Endothelial cell of umbilical vein (primary cell): ENCODE results near the gene SNX25. TPM values are rescaled to one million over a fixed set of nuclear protein-coding genes. Genes with fewer than 3 reads are reported as not detected.

Experiments used
- BruUV-seq: library from RNA; stranded (reverse); fragments of 400-500 nt; replicated peaks from 2 replicates; lab custom pipeline; 2021; lab: Mats Ljungman, UMichigan
- CTCF ChIA-PET: fragments of 300-600, 350-600 bp; sonication (Branson Sonifier 250); formaldehyde crosslinking; loops from one replicate; lab custom pipeline; 2021; ENCODE audit warnings: antibody characterized with exemption, inconsistent platforms; lab: Charles Lee
- POLR2A ChIA-PET: fragments of 300-600, 350-600 bp; sonication (Branson Sonifier 250); formaldehyde crosslinking; loops from one replicate; lab custom pipeline; 2021; ENCODE audit warnings: antibody characterized with exemption, inconsistent platforms; lab: Charles Lee
- DNase-seq: peaks from one replicate; pipeline ENCODE4 v3.0.0-alpha.2; 2011; ENCODE audit warnings: low read depth, low spot score
- FAIRE-seq: peaks from 2 replicates; lab custom pipeline; 2011; peaks lifted over from hg19 to GRCh38; lab: Jason Lieb, UNC
- H2AFZ ChIP-seq: 2 replicates; pipeline ENCODE4 v1.6.0; 2012; ENCODE audit warnings: low read depth, low read length, control low read depth, inconsistent platforms
- H3K27ac ChIP-seq: 2 replicates; pipeline ENCODE4 v1.5.1; 2011; ENCODE audit warnings: low read depth, mild to moderate bottlenecking, control low read depth, low read length, moderate library complexity; ENCODE audit not compliant: insufficient read depth
- H3K27me3 ChIP-seq, 2 experiments: 2 replicates each; pipeline versions ENCODE4 v1.6.0 to v1.6.1; 2011; ENCODE audit warnings: low read length in 2 of 2, mixed read lengths in 1 of 2; ENCODE audit not compliant: control insufficient read depth in 2 of 2, insufficient read depth in 2 of 2
- H3K36me3 ChIP-seq, 2 experiments: 2 replicates in 1 of 2; 3 replicates in 1 of 2; pipeline ENCODE4 v1.5.1; 2011; ENCODE audit warnings: low read length in 2 of 2, mild to moderate bottlenecking in 1 of 2, moderate library complexity in 1 of 2; ENCODE audit not compliant: control insufficient read depth in 2 of 2, insufficient read depth in 2 of 2; ENCODE audit errors: extremely low read depth in 1 of 2
- H3K4me1 ChIP-seq: 3 replicates; pipeline ENCODE4 v1.5.1; 2011; ENCODE audit warnings: mild to moderate bottlenecking, low read length; ENCODE audit not compliant: control insufficient read depth, insufficient read depth; ENCODE audit errors: extremely low read depth
- H3K4me2 ChIP-seq: 2 replicates; pipeline ENCODE4 v1.6.1; 2011; ENCODE audit warnings: low read length, control low read depth, mixed read lengths; ENCODE audit not compliant: insufficient read depth
- H3K4me3 ChIP-seq, 3 experiments: fragments of 200-600 bp in 1 of 3; sonication (generic), shearing (Covaris generic) in 1 of 3; replicated peaks in 1 of 3; 2 replicates each; pipeline ENCODE4 v1.5.1; 2011 to 2016; ENCODE audit warnings: control low read depth in 3 of 3, low read length in 3 of 3, mild to moderate bottlenecking in 2 of 3, inconsistent platforms in 1 of 3, low read depth in 1 of 3, moderate library complexity in 1 of 3; ENCODE audit not compliant: insufficient read depth in 1 of 3
- H3K79me2 ChIP-seq: 2 replicates; pipeline ENCODE4 v1.6.0; 2012; ENCODE audit warnings: low read length, inconsistent platforms; ENCODE audit not compliant: control insufficient read depth, insufficient read depth
- H3K9ac ChIP-seq: replicated peaks from 2 replicates; pipeline ENCODE3; 2011; ENCODE audit warnings: low read length, control low read depth; ENCODE audit not compliant: insufficient read depth; ENCODE audit errors: extremely low read depth
- H3K9me1 ChIP-seq: replicated peaks from 3 replicates; pipeline ENCODE4 v1.6.0; 2011; ENCODE audit warnings: mild to moderate bottlenecking, low read length; ENCODE audit not compliant: control insufficient read depth, insufficient read depth; ENCODE audit errors: extremely low read depth
- H3K9me3 ChIP-seq: replicated peaks from 2 replicates; pipeline ENCODE4 v1.5.1; 2012; ENCODE audit warnings: low read length, inconsistent platforms; ENCODE audit not compliant: control insufficient read depth, insufficient read depth
- H4K20me1 ChIP-seq: replicated peaks from 2 replicates; pipeline ENCODE3; 2011; ENCODE audit warnings: mild to moderate bottlenecking, low read length; ENCODE audit not compliant: control insufficient read depth, insufficient read depth; ENCODE audit errors: extremely low read depth
- EZH2 ChIP-seq: IDR thresholded peaks from 2 replicates; pipeline ENCODE4 v1.6.1; 2012; ENCODE audit warnings: borderline replicate concordance, low read depth, mild to moderate bottlenecking, moderate library complexity, low read length, inconsistent platforms; ENCODE audit not compliant: severe bottlenecking
- GATA2 ChIP-seq: IDR thresholded peaks from 2 replicates; pipeline ENCODE4 v1.7.0; 2011; ENCODE audit warnings: low read depth, mild to moderate bottlenecking, moderate library complexity, mixed read lengths, low read length; ENCODE audit not compliant: insufficient read length, insufficient read depth
- JUN ChIP-seq: IDR thresholded peaks from 2 replicates; pipeline ENCODE4 v1.6.1; 2011; ENCODE audit warnings: borderline replicate concordance, low read depth; ENCODE audit not compliant: insufficient read length, insufficient read depth
- MYC ChIP-seq: IDR thresholded peaks from one replicate; pipeline ENCODE4 v1.6.1; 2011; ENCODE audit warnings: mild to moderate bottlenecking, low read depth, low read length
- POLR2A ChIP-seq: IDR thresholded peaks from 2 replicates; pipeline ENCODE4 v1.6.1; 2012; ENCODE audit warnings: low read depth, mild to moderate bottlenecking, control low read depth, low read length
- POLR2AphosphoS5 ChIP-seq: IDR thresholded peaks from 2 replicates; pipeline ENCODE4 v1.6.1; 2012; ENCODE audit warnings: low read depth, mild to moderate bottlenecking, control low read depth, low read length, moderate library complexity; ENCODE audit not compliant: insufficient read depth
- dilution Hi-C: fragments of 300-500 bp; cut with MboI; formaldehyde crosslinking; loops from one replicate; pipeline ENCODE4 v1.15.0; 2019; ENCODE audit warnings: low sequenced_read_pairs; ENCODE audit not compliant: extremely low pct_ligation_motif_present
- intact Hi-C: fragments of 100-400 bp; cut with micrococcal nuclease; formaldehyde crosslinking; loops from one replicate; pipeline ENCODE4 v1.10.0; 2022
- polyA plus RNA-seq, 4 experiments: library from polyadenylated mRNA; depleted of rRNA in 3 of 4; stranded (reverse) in 3 of 4; unstranded in 1 of 4; fragments of >200 nt; gene quantifications; 2 replicates each; pipeline versions ENCODE4 v1.2.1 to v1.2.3, GENCODE V29; 2011 to 2012; ENCODE audit warnings: missing spikeins in 1 of 4
- total RNA-seq: library from RNA; stranded (reverse); gene quantifications from 2 replicates; pipeline ENCODE4 v1.2.3, GENCODE V29; 2021
- TF ChIP-seq, protein P1 (sequence below), 2 donors: IDR thresholded peaks; 1 replicate in 1 of 2; 2 replicates in 1 of 2; pipeline ENCODE4 v1.5.1; 2011; ENCODE audit warnings: low read length in 2 of 2, mild to moderate bottlenecking in 2 of 2, moderate library complexity in 2 of 2, control low read depth in 1 of 2, inconsistent platforms in 1 of 2, low read depth in 1 of 2; ENCODE audit not compliant: insufficient read depth in 1 of 2; ENCODE audit errors: extremely low read depth in 1 of 2
- TF ChIP-seq, protein P2 (sequence below): IDR thresholded peaks from 2 replicates; pipeline ENCODE4 v1.6.1; 2011; ENCODE audit not compliant: insufficient read depth, insufficient read length

Gene SNX25
- total and polyA plus RNA-seq, 2 donors (not counting 3 experiments of a cell fraction or from before 2014, with no cell fraction given): 6.6 to 16.1 TPM

DNA sequence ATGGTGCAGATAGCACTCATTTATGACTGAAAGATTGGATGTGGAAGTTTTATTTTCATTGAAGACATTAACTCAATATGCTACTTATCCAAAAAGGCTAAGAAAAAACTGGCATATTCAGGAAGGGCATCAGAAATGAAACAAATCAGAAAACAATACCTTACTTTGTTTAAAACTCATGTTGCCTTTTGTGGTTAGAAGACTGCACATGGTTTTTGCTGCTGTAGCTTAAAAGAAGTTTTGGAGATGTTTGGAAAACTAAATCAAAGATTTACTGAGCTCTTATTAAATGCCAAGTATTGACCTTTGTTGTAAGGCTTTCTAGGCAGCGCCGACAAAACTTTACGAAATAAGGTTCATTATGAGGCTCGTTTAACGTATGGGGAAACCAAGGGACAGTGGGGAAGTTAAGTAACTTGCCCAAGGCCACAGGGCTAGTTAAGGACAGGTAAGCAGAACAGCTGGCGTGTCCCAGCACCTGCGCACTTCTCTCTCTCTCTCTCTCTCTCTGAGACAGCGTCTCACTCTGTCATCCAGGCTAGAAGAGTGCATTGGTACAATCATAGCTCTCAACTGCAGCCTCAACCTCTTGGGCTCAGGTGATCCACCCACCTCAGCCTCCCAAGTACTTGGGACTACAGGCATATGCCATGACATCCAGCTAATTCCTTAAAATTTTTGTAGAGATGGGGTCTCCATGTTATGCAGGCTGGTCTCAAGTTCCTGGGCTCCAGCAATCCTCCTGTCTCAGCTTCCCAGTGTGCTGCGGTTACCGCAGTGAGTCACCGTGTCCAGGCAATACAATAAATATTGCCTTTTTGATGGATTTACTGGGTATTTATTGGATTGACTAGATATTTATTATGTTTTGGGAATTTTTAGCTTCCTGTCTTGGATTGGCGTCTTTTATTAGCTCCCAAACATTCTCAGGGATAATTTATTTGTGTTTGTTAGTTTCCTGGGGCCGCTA lies 170.2 kb downstream of the SNX25 start:
- H3K27ac ChIP-seq: no peak overlapping the region
- no peak overlapping the region for H3K4me2 ChIP-seq
- no peak overlapping the region for H2AFZ ChIP-seq
- H3K9ac ChIP-seq: no peak overlapping the region
- H3K27me3 ChIP-seq: no peaks in the 10 kb centered on the region
- intact Hi-C loops (no loop called here), dilution Hi-C loops (loop anchor here (25.0 kb wide), 1 partner anchor 92 kb away; no protein-coding TSS in a partner anchor)
- H3K9me1 ChIP-seq: no peaks in the 10 kb centered on the region
- H4K20me1 ChIP-seq: no peaks in the 10 kb centered on the region
- DNase-seq (no peak), FAIRE-seq (no peak)
- BruUV-seq: no TSS peak
- H3K4me3 ChIP-seq: no peak overlapping the region
- peaks cover 0 to 3% of the 10 kb centered on the region in 2 experiments for H3K36me3 ChIP-seq
- TF ChIP-seq GATA2 (no peak), POLR2A (no peak), POLR2AphosphoS5 (no peak), EZH2 (no peak), JUN (no peak), MYC (no peak)
- TF ChIP-seq, protein P1, sequence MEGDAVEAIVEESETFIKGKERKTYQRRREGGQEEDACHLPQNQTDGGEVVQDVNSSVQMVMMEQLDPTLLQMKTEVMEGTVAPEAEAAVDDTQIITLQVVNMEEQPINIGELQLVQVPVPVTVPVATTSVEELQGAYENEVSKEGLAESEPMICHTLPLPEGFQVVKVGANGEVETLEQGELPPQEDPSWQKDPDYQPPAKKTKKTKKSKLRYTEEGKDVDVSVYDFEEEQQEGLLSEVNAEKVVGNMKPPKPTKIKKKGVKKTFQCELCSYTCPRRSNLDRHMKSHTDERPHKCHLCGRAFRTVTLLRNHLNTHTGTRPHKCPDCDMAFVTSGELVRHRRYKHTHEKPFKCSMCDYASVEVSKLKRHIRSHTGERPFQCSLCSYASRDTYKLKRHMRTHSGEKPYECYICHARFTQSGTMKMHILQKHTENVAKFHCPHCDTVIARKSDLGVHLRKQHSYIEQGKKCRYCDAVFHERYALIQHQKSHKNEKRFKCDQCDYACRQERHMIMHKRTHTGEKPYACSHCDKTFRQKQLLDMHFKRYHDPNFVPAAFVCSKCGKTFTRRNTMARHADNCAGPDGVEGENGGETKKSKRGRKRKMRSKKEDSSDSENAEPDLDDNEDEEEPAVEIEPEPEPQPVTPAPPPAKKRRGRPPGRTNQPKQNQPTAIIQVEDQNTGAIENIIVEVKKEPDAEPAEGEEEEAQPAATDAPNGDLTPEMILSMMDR (IDR thresholded peaks at IDR 0.05; ENCODE audit: extremely low read depth in 1 of 2, insufficient read depth in 1 of 2, low read depth in 1 of 2, low read length in 2 of 2): no peak
- TF ChIP-seq, protein P2, sequence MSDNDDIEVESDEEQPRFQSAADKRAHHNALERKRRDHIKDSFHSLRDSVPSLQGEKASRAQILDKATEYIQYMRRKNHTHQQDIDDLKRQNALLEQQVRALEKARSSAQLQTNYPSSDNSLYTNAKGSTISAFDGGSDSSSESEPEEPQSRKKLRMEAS: no peak
- no peaks in the 10 kb centered on the region for H3K79me2 ChIP-seq
- peaks cover 12% of the 10 kb centered on the region for H3K4me1 ChIP-seq
- no peaks in the 10 kb centered on the region for H3K9me3 ChIP-seq
- ChIA-PET CTCF (interaction anchor here (0.7 to 1.4 kb wide), 5 partner anchors 27 to 642 kb away, joined by 3 to 4 read pairs (median 3); no protein-coding TSS in a partner anchor), POLR2A (no interaction called here)
